ENCODE measurements around the gene EP400. TPM values are rescaled to one million over a fixed set of nuclear protein-coding genes. Genes with fewer than 3 reads are reported as not detected.

Gene EP400
- total and polyA plus RNA-seq, 2 of the 4 experiments (the other 2 are of a cell fraction), result 4.3 to 11.4 TPM

- no peak overlapping the region for H2AK5ac ChIP-seq (ENCODE audit: low read depth, low read length)
- H3K18ac ChIP-seq (ENCODE audit: low read depth, low read length), result no peak overlapping the region
- no peaks in the 10 kb centered on the region for H3K9me3 ChIP-seq (ENCODE audit: control insufficient read depth, insufficient read depth, low read length)
- in situ Hi-C loops (cut with MboI; ENCODE audit: low sequenced_read_pairs), result no loop called here
- no peak overlapping the region for H2AK9ac ChIP-seq (replicated peaks; ENCODE audit: low read depth, low read length, poor library complexity)
- no peak overlapping the region for H2BK20ac ChIP-seq (ENCODE audit: low read depth, low read length)
- peaks cover 4% of the 10 kb centered on the region for H3K4me1 ChIP-seq (ENCODE audit: control insufficient read depth, insufficient read depth, low read length)
- no peak overlapping the region for H4K5ac ChIP-seq (ENCODE audit: low read depth, low read length)
- no peak overlapping the region for H3K56ac ChIP-seq (ENCODE audit: extremely low read depth, insufficient read depth, low read length)
- ChIA-PET CTCF (no interaction called here), POLR2A (ENCODE audit: unreplicated experiment) (no interaction called here)
- H3K79me1 ChIP-seq (ENCODE audit: low read depth in 1 of 2, low read length in 2 of 2), result peaks cover 11 to 38% of the 10 kb centered on the region in 2 experiments; a peak in 2 of 4 replicates
- TF ChIP-seq NFE2L2 (IDR thresholded peaks at IDR 0.05; ENCODE audit: low read depth, low read length) (no peak), RCOR1 (IDR thresholded peaks at IDR 0.05; ENCODE audit: insufficient replicate concordance, low read length) (no peak), CTCF (conservative IDR thresholded peaks at IDR 0.05; ENCODE audit: low read depth, low read length) (no peak), MAFK (IDR thresholded peaks at IDR 0.05; ENCODE audit: low read depth, low read length) (no peak), CHD1 (IDR thresholded peaks at IDR 0.05; ENCODE audit: low read depth, low read length) (no peak), USF2 (IDR thresholded peaks at IDR 0.05; ENCODE audit: low read depth, low read length) (no peak), CEBPB (IDR thresholded peaks at IDR 0.05; ENCODE audit: low read depth, low read length) (no peak), RFX5 (IDR thresholded peaks at IDR 0.05; ENCODE audit: low read depth, low read length) (no peak), SMC3 (IDR thresholded peaks at IDR 0.05; ENCODE audit: low read depth, low read length) (no peak), MAZ (IDR thresholded peaks at IDR 0.05; ENCODE audit: borderline replicate concordance, low read depth, low read length) (no peak), RAD21 (IDR thresholded peaks at IDR 0.05; ENCODE audit: low read length) (no peak), POLR2A (IDR thresholded peaks at IDR 0.05; ENCODE audit: low read depth, low read length) (no peak), FOS (IDR thresholded peaks at IDR 0.05; ENCODE audit: low read depth, low read length) (no peak), BHLHE40 (IDR thresholded peaks at IDR 0.05; ENCODE audit: low read depth, low read length) (no peak), MXI1 (IDR thresholded peaks at IDR 0.05; ENCODE audit: borderline replicate concordance, low read depth, low read length) (no peak)
- TF ChIP-seq, protein P1, sequence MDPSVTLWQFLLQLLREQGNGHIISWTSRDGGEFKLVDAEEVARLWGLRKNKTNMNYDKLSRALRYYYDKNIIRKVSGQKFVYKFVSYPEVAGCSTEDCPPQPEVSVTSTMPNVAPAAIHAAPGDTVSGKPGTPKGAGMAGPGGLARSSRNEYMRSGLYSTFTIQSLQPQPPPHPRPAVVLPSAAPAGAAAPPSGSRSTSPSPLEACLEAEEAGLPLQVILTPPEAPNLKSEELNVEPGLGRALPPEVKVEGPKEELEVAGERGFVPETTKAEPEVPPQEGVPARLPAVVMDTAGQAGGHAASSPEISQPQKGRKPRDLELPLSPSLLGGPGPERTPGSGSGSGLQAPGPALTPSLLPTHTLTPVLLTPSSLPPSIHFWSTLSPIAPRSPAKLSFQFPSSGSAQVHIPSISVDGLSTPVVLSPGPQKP (IDR thresholded peaks at IDR 0.05; ENCODE audit: borderline replicate concordance, low read depth, low read length), result no peak
- no peak for DNase-seq
- no peak overlapping the region for H4K91ac ChIP-seq (ENCODE audit: insufficient read depth, low read depth, low read length)
- no peak overlapping the region for H3K4ac ChIP-seq (ENCODE audit: low read depth, low read length)
- dilution Hi-C loops (cut with HindIII; ENCODE audit: low sequenced_read_pairs, unreplicated experiment), result no loop called here
- ATAC-seq (ENCODE audit: low read depth), result no peak
- H3K4me3 ChIP-seq (ENCODE audit: insufficient read depth, low read depth, low read length), result no peak overlapping the region
- peaks cover 59% of the 10 kb centered on the region for H3K36me3 ChIP-seq (ENCODE audit: control insufficient read depth, insufficient read depth, low read length)
- WGBS, 2 experiments (ENCODE audit: extremely low coverage in 2 of 2, insufficient read length in 1 of 2), result no CpG with 5 or more reads among the region's 3 CpGs
- no peaks in the 10 kb centered on the region for H4K20me1 ChIP-seq (ENCODE audit: insufficient read depth, low read length)
- H3K14ac ChIP-seq (replicated peaks; ENCODE audit: low read depth, low read length), result no peak overlapping the region
- H3K9ac ChIP-seq (ENCODE audit: low read depth, low read length), result no peak overlapping the region
- intact Hi-C loops (cut with micrococcal nuclease), result no loop called here
- H3K27ac ChIP-seq (ENCODE audit: insufficient read depth, low read length), result no peak overlapping the region
- H3K4me2 ChIP-seq (ENCODE audit: low read depth, low read length), result no peak overlapping the region
- H4K8ac ChIP-seq (ENCODE audit: low read depth in 2 of 2, low read length in 2 of 2), result no peak overlapping the region
- BruUV-seq (replicated peaks), result no TSS peak
- no peak overlapping the region for H3K23ac ChIP-seq (ENCODE audit: low read depth, low read length)
- H3K27me3 ChIP-seq (ENCODE audit: control insufficient read depth, insufficient read depth, low read length), result no peaks in the 10 kb centered on the region
- H2BK15ac ChIP-seq (ENCODE audit: low read depth, low read length), result no peak overlapping the region
- no peak overlapping the region for H2BK120ac ChIP-seq (ENCODE audit: low read depth, low read length)
- no peak overlapping the region for H2BK5ac ChIP-seq (ENCODE audit: low read depth, low read length, poor library complexity, severe bottlenecking)
- H2AFZ ChIP-seq (replicated peaks; ENCODE audit: low read length, poor library complexity), result no peak overlapping the region
- H3K9me1 ChIP-seq (ENCODE audit: insufficient read depth, low read length), result peaks cover 3% of the 10 kb centered on the region; the same call in 1 of the 2 replicates
Observed at GRCh38 chr12:131984334-131984733, 34.6 kb downstream of the EP400 start.
